Measurements from ENCODE around the gene RMP24.
"Not testable (repeated sequence)": the region's sequence is repeated elsewhere in the genome, so short reads cannot be mapped to it uniquely, and the experiment has no call there.

The RMP24 gene

GRCh38 chr18:35969676-35970075 is 2.8 kb upstream of the RMP24 start:
- DNase-seq, result no peak

- no peak for DNase-seq
These were observed 750 bp upstream of the RMP24 start for GRCh38 chr18:35971661-35972196.

GRCh38 chr18:35973650-35974049 is 1.2 kb downstream of the RMP24 start:
- no peak for DNase-seq

DNA sequence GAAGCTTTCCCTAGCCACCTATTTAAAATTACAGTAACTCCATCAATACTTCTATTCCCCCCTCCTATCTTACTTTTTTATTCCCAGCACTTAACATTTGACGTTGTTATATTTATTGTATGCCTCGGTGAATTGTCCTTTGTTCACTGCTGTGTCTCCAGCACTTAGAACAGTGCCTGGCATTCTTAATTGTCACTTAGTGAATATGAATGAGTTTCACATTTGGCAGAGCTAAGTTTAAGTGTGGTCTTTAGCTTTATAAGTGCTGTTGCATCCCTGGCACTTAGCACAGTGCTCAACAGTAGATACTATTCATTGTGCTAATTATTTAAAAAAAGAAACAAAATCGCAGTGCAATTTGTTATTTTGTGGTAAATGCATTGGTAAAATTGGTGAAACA is 1.7 kb downstream of the RMP24 start:
- no peak for DNase-seq

- DNase-seq, result no peak
These were observed 6.6 kb downstream of the RMP24 start for GRCh38 chr18:35979112-35979511.

DNA sequence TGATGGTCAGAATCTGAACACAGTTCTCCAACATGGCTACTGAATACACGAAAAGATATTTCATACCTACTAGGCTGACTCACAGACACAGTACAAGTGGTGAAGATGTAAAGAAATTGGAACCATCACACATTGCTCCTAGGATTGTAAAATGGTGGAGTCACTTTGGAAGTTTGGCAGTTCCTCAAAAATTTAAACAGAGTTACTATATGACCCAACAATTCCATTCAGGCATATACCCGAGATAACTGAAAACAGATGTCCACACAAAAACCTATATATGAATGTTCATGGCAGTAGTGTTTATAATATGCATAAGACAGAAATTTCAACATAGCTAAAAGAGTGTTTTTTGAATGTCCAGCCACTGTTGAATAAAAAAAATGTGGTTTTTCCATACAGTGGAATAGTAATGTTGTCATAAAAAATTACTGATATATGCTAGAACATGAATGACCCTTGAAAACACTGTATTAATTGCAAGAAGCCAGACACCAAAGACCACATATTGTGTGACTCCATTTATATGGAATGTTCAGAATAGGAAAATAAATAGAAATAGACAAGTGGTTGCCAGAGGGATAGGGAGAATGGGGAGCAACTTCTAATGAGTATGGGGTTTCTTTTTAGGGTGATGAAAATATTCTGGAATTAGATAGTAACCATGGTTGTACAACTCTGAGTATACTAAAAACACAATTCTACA is 10.1 kb downstream of the RMP24 start:
- DNase-seq, result no peak

DNA sequence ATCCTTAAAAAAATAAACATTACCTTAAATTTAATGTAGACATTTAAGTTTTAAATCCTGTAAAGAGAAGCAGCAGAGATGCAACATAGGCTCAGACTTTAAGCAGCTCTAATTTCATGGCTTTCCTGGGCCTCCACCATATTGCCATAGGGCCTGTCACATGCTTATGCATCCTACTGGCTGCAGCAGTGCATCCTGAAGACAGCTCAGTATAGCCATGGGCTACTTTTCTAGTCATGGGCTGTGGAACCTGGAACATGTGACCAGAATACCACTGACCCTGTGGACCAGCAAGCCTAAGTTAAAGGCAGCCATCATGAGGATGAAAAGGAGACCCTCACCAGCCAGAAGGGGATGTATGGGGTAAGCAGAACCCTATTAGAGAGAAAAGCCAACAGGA is 10.7 kb downstream of the RMP24 start:
- DNase-seq, result no peak

DNA sequence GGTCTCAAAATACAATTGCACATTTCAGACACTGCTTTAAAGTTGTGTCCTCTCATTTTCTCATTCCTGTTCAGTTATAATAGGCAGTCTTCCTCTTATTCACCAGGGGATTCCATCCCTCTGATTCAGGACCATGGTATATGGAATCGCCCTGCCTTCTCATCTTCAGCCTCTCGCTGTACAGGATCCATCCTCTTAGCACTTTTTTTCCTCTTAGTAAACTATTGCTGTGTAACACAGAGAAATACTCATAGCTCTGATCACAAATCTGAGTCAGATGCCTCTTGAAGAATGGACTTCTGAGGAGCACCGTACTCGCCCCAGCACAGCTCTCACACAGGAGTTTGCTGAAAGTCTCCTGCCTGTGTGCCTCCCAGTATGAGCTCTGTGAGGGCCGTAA is 11.3 kb downstream of the RMP24 start:
- no peak for DNase-seq

GRCh38 chr18:35991696-35992095 is 19.2 kb downstream of the RMP24 start:
- no peak for DNase-seq

GRCh38 chr18:35993013-35993412 is 20.5 kb downstream of the RMP24 start:
- no peak for DNase-seq

- DNase-seq, result no peak
These were observed 26.5 kb downstream of the RMP24 start for GRCh38 chr18:35998967-35999366.

DNA sequence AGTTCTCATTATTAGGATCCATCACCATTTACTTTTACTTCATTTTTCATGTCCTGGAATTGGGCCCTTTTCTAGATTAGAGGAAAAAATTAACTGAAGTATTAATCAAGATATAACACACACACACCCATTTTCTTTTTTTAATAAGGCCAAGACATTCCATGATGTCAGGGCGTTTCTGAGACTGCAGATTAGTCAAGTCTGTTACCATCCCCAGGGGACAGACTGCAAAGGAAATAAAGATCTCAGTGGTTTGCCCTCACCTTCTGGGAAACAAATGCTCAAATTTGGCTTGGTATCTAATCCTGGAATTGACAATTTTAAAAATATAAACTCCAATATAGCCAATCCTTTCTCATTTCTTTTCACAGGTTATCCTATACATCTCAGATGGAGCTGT is 27.4 kb downstream of the RMP24 start:
- DNase-seq, result no peak

DNA sequence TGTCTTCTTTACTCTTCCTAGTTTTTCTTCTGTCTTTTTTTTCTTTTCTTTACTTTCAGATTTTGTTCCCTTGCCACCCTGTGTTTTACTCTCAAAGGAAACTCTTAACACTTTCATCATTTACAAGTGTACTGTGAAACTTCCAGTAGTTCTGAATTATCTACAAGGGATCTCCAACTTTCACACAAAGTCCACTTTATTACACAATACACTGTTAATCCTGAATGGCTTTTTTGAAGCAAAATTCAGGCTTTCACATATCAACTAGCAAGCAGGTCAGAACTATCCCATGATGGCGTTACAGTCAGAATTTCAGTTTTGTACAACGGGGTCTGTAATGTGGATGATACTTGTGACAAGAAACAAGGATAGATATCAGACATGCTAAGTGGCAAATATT is 34.5 kb downstream of the RMP24 start:
- DNase-seq, result no peak

DNA sequence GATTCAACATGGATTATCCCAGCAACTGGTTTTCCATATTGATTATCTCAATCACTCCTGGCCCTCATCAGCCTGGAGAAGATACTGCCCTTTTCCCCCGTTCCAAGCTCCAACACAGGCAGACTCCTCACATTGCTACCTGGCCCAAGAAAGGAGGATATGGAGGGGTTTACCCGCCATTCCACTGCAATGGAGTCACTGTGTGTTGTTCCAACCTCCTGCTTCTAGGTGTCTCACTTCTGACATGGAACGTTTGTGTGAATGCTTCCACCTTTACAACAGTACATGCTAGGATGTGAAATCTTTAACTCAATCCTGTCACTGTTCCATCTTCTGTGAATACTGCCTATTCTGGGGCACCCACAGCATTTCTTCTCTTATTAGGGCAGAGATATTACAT is 36.7 kb downstream of the RMP24 start:
- DNase-seq, result no peak

GRCh38 chr18:36012891-36013290 is 40.4 kb downstream of the RMP24 start:
- DNase-seq, result no peak

DNA sequence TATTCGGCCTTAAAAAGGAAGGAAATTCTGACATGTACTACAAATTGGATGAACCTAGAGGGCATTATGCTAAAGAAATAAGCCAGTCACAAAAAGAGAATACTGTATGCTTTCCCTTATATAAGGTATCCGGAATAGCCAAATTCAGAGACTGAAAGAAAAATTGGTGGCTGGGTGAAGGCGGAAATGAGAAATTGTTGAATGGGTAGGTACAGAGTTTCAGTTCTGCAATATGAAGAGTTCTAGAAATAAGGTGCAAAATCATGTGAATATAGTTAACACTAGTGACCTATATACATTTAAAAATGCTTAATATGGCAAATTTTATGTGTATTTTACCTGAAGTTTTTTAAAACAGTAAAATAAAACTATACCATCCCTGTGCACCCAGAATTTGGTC is 43.1 kb downstream of the RMP24 start:
- DNase-seq, result no peak

GRCh38 chr18:36017232-36017631 is 44.8 kb downstream of the RMP24 start:
- no peak for DNase-seq

- no peak for DNase-seq
These were observed 47.8 kb downstream of the RMP24 start for GRCh38 chr18:36020174-36020711.

- DNase-seq, result no peak
These were observed 50.9 kb downstream of the RMP24 start for GRCh38 chr18:36023336-36023735.

GRCh38 chr18:36024241-36024640 is 51.8 kb downstream of the RMP24 start:
- DNase-seq, result not testable (repeated sequence)

DNA sequence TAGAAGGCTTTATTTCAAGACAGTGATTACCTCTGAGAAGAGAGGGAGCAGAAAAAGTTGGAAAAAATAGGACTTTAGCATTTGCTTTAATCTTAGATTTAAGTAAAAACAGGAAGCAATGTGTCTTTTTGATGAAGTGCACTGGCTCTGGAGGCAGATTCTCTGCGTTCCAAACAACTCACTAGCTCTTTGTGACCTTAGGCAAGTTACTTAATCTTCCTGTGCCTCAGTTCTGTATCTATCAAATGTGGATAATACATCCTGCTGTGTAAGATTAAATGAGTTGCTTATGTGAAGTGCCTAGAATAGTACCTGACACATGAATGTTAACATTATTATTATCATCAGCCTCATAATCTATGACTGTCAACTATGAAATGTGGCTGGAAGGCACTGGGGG is 52.5 kb downstream of the RMP24 start:
- DNase-seq, result no peak

DNA sequence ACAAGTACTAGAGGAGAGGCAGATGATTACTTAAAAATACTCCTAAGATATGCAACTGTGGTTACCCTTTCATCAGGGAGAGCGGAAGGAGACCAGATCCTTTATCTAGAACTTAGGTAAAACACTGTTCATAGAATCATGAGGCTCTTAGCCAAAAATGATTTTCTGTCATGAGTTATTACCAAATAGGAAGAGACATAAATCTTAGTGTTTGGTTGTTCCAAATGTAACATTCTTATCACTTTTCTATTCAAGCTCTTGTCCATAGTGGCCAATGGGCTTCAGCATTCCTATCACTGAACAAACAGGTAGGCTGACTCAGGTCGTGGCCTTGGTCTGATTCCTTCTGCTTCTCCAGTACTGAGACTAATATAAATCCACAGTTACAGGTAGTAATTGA is 56.4 kb downstream of the RMP24 start:
- no peak for DNase-seq

Data from CD4-positive, alpha-beta T cell treated with Interleukin-17A for 4 hours (primary cell).